ENCODE data around the gene COX4I2.

DNA sequence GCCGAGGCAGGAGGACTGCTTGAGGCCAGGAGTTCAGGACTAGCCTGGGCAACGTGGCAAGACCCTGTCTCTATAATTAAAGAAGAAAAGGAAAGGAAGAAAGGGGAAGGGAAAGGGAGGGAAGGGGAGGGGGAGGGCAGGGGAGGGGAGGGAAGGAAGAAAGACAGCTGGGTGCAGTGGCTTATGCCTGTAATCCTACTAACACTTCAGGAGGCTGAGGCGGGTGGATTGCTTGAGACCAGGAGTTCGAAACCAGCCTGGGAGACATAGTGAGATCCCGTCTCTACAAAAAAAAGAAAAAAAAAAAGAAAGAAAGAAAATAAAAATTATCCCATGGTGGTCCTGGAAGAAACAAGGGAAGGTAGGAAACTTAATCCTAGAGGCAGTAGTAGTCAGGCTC lies 51.4 kb downstream of the COX4I2 start:
- TF ChIP-seq SMC3 (IDR thresholded peaks at IDR 0.05; ENCODE audit: low read depth, low read length) (no peak), FOS (IDR thresholded peaks at IDR 0.05; ENCODE audit: low read depth, low read length) (no peak)
- TF ChIP-seq, protein P1, sequence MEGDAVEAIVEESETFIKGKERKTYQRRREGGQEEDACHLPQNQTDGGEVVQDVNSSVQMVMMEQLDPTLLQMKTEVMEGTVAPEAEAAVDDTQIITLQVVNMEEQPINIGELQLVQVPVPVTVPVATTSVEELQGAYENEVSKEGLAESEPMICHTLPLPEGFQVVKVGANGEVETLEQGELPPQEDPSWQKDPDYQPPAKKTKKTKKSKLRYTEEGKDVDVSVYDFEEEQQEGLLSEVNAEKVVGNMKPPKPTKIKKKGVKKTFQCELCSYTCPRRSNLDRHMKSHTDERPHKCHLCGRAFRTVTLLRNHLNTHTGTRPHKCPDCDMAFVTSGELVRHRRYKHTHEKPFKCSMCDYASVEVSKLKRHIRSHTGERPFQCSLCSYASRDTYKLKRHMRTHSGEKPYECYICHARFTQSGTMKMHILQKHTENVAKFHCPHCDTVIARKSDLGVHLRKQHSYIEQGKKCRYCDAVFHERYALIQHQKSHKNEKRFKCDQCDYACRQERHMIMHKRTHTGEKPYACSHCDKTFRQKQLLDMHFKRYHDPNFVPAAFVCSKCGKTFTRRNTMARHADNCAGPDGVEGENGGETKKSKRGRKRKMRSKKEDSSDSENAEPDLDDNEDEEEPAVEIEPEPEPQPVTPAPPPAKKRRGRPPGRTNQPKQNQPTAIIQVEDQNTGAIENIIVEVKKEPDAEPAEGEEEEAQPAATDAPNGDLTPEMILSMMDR (conservative IDR thresholded peaks at IDR 0.05; ENCODE audit: low read depth, low read length) = no peak
